CD4-positive, CD25-positive, alpha-beta regulatory T cell (primary cell): ENCODE measurements around the gene DENND4B. TPM values are rescaled to one million over a fixed set of nuclear protein-coding genes. Genes with fewer than 3 reads are reported as not detected.
A peak's percentile ranks its signal among the peaks of the same experiment; 100 is the strongest.

Experiments
- ATAC-seq, 2 donors: fragments of 150-1000 bp; cut with Tn5 transposase; one replicate each; pipeline ENCODE4 v1.10.0; 2021; ENCODE audit warnings: low read depth in 2 of 2, moderate number of reproducible peaks in 2 of 2, moderate library complexity in 1 of 2
- DNase-seq, 3 donors: peaks; one replicate each; pipeline versions ENCODE4 v3.0.0 to v3.0.0-alpha.2; 2012 to 2022; ENCODE audit warnings: mixed read lengths in 1 of 3
- H3K27ac ChIP-seq: one replicate; pipeline ENCODE4 v1.7.0; 2013; ENCODE audit warnings: mild to moderate bottlenecking, low read length; ENCODE audit not compliant: insufficient read depth, poor library complexity, severe bottlenecking
- H3K27me3 ChIP-seq: one replicate; pipeline ENCODE4 v1.7.0; 2013; ENCODE audit warnings: low read length; ENCODE audit not compliant: control insufficient read depth, insufficient read depth
- H3K36me3 ChIP-seq: one replicate; pipeline ENCODE4 v1.7.0; 2013; ENCODE audit warnings: mild to moderate bottlenecking, low read length, moderate library complexity; ENCODE audit not compliant: control insufficient read depth, insufficient read depth
- H3K4me1 ChIP-seq: 2 replicates; pipeline ENCODE4 v1.7.0; 2013; ENCODE audit warnings: mild to moderate bottlenecking, low read length; ENCODE audit not compliant: insufficient read depth, control insufficient read depth, poor library complexity, severe bottlenecking
- H3K4me3 ChIP-seq: one replicate; pipeline ENCODE4 v1.7.0; 2013; ENCODE audit warnings: low read depth, mild to moderate bottlenecking, low read length, moderate library complexity
- H3K9me3 ChIP-seq, 2 experiments: 1 replicate in 1 of 2; 2 replicates in 1 of 2; pipeline ENCODE4 v1.7.0; 2013; ENCODE audit warnings: low read length in 2 of 2, mild to moderate bottlenecking in 1 of 2, moderate library complexity in 1 of 2; ENCODE audit not compliant: control insufficient read depth in 2 of 2
- H3K27ac Mint-ChIP-seq, 3 donors: one replicate each; pipeline ENCODE4 v1.8.0; 2020 to 2022; ENCODE audit warnings: mild to moderate bottlenecking in 3 of 3, mixed read lengths in 3 of 3, moderate library complexity in 2 of 3
- H3K27me3 Mint-ChIP-seq: one replicate; pipeline ENCODE4 v1.8.0; 2022; ENCODE audit warnings: mild to moderate bottlenecking, mixed read lengths
- H3K36me3 Mint-ChIP-seq: one replicate; pipeline ENCODE4 v1.8.0; 2020; ENCODE audit warnings: mixed read lengths
- H3K4me1 Mint-ChIP-seq, 4 donors: one replicate each; pipeline ENCODE4 v1.8.0; 2020 to 2022; ENCODE audit warnings: mixed read lengths in 4 of 4, mild to moderate bottlenecking in 1 of 4
- H3K4me3 Mint-ChIP-seq, 4 donors: one replicate each; pipeline ENCODE4 v1.8.0; 2020 to 2022; ENCODE audit warnings: mild to moderate bottlenecking in 4 of 4, mixed read lengths in 4 of 4, moderate library complexity in 3 of 4
- H3K9me3 Mint-ChIP-seq, 7 donors: one replicate each; pipeline ENCODE4 v1.8.0; 2020 to 2022; ENCODE audit warnings: mixed read lengths in 7 of 7, mild to moderate bottlenecking in 3 of 7, moderate library complexity in 2 of 7
- polyA plus RNA-seq, 4 donors: library from polyadenylated mRNA; unstranded; fragments of 300-500 nt; fragmentation: Illumina TruSeq; gene quantifications; one replicate each; pipeline ENCODE4 v1.2.3, GENCODE V29; 2021
- total RNA-seq: library from RNA; stranded (reverse); gene quantifications from one replicate; pipeline ENCODE4 v1.2.3, GENCODE V29; 2022

DENND4B gene
- total and polyA plus RNA-seq, 5 donors from 2014 or later, result 11.2 to 133 (median 13.7) TPM

DNA sequence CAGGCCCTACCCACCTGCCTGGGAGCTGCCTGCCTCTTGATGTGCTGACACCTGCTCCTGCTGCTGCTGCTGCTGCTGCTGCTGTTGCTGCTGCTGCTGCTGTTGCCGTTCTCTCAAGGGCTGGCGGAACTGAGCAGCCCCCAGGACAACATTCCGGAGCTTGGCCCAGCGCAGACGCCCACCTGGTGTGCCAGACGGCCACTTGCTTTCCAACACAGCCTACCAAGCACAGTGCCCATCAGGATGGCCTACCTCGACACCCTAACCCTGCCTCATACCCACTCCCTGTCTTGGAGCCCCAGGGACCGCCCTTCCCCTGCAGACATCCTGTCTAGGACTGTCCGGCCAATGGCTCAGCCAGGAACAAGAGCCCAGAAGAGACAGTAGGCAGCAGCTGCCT is 11.8 kb downstream of the DENND4B start:
- Mint-ChIP-seq H3K27ac (peak overlapping the region in 1 of 3 donors; percentile 78), H3K36me3 (peaks cover 51% of the 10 kb centered on the region), H3K9me3 (no peaks in the 10 kb centered on the region), H3K4me3 (no peak overlapping the region), H3K4me1 (peaks cover 0 to 7% (median 5%) of the 10 kb centered on the region in 4 donors), H3K27me3 (no peaks in the 10 kb centered on the region)
- Histone ChIP-seq H3K4me3 (no peak overlapping the region), H3K27me3 (no peaks in the 10 kb centered on the region), H3K4me1 (no peaks in the 10 kb centered on the region), H3K27ac (peak overlapping the region; percentile 5), H3K36me3 (peaks cover 87% of the 10 kb centered on the region), H3K9me3 (no peaks in the 10 kb centered on the region)
- DNase-seq (no peak), ATAC-seq (no peak)

- Histone ChIP-seq H3K36me3 (peaks cover 79% of the 10 kb centered on the region), H3K27me3 (no peaks in the 10 kb centered on the region), H3K4me1 (no peaks in the 10 kb centered on the region), H3K9me3 (no peaks in the 10 kb centered on the region), H3K27ac (no peak overlapping the region), H3K4me3 (no peak overlapping the region)
- H3K4me3 Mint-ChIP-seq, result no peak overlapping the region
- ATAC-seq (no peak), DNase-seq (no peak)
- no peaks in the 10 kb centered on the region for H3K27me3 Mint-ChIP-seq
- H3K36me3 Mint-ChIP-seq, result peaks cover 43% of the 10 kb centered on the region
- H3K4me1 Mint-ChIP-seq, result peaks cover 0 to 6% (median 4%) of the 10 kb centered on the region in 4 donors
- H3K27ac Mint-ChIP-seq, result no peak overlapping the region
- no peaks in the 10 kb centered on the region for H3K9me3 Mint-ChIP-seq
These were observed 12.6 kb downstream of the DENND4B start for GRCh38 chr1:153933955-153934354.

DNA sequence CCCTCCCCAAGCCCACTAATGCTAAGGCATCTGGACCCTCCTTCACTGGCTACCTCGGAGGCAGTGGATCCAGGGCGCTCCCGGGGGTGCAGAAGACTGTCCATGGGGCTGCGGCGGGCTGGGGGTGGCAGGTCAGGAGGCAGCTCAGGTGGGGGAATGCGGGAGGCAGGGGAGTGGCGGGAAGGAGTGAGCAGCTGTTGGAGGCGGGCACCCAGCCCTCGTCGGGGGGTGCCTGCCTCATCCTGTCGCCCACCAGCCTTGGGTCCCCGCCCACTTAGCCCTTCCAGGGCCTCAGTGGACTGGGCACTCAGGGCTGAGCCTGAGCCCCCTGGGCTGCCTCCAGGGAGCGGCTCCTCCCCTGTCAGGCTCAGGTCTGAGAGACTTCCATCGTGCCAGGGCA is 13.1 kb downstream of the DENND4B start:
- no peaks in the 10 kb centered on the region for H3K9me3 ChIP-seq
- H3K36me3 ChIP-seq, result peaks cover 75% of the 10 kb centered on the region
- peaks cover 39% of the 10 kb centered on the region for H3K36me3 Mint-ChIP-seq
- H3K4me3 ChIP-seq, result no peak overlapping the region
- H3K27me3 ChIP-seq, result no peaks in the 10 kb centered on the region
- DNase-seq (no peak), ATAC-seq (no peak)
- H3K4me1 ChIP-seq, result no peaks in the 10 kb centered on the region
- no peaks in the 10 kb centered on the region for H3K9me3 Mint-ChIP-seq
- H3K4me1 Mint-ChIP-seq, result peaks cover 0 to 6% (median 4%) of the 10 kb centered on the region in 4 donors
- H3K27ac ChIP-seq, result no peak overlapping the region
- H3K27me3 Mint-ChIP-seq, result no peaks in the 10 kb centered on the region
- no peak overlapping the region for H3K4me3 Mint-ChIP-seq
- H3K27ac Mint-ChIP-seq, result no peak overlapping the region

DNA sequence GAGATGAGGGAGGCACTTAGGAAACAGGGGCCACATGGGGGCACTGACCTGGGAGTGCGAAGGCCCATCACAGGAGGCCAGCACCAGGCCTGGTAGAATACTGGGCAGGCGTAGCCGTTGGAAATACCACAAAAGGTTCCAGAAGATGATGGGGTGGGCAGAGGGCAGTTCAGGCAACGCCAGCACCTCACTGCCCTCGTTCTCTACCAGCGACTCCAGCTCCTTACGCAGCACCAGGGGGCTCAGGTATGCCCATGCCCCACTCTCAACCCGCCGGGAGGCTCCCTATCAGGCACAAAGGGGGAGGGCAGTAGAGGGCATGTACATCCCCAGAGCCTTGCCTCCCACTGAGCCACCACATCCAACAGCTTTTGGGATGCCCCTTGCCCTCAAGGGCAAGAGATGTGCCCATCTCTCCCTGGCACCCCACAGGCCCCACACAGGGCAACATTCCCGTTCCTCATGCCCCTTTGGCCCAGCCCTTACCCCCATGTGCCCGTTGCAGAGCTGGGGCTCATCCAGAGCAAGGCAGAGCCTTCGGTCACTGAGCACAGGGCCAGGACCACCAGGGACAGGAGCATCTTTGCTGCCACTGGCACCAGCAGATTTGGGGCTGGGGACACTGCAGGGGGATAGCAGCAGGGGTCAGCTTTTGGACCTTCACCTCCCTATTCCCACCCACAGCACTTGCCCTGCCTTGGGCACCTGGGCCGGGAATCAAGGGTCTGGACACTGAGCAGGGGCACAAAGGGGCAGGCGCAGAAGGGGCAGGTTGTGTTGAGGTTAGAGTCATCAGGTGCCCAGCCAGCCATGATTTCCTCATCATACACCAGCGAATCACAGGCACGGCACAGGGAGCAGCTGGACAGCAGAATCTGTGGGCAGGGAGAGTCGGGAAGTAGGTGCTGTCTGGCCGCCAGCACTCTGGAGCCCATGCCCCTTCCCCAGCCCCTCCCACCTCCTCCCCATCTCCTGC is 14.1 kb downstream of the DENND4B start:
- no peak for DNase-seq
- no peak for ATAC-seq
- Histone ChIP-seq H3K27me3 (no peaks in the 10 kb centered on the region), H3K4me1 (no peaks in the 10 kb centered on the region), H3K9me3 (no peaks in the 10 kb centered on the region), H3K27ac (no peak overlapping the region), H3K4me3 (no peak overlapping the region), H3K36me3 (peaks cover 70% of the 10 kb centered on the region)
- H3K27me3 Mint-ChIP-seq, result no peaks in the 10 kb centered on the region
- H3K4me1 Mint-ChIP-seq, result peaks cover 0 to 10% (median 6%) of the 10 kb centered on the region in 4 donors
- no peak overlapping the region for H3K4me3 Mint-ChIP-seq
- H3K36me3 Mint-ChIP-seq, result peaks cover 36% of the 10 kb centered on the region
- no peaks in the 10 kb centered on the region for H3K9me3 Mint-ChIP-seq
- no peak overlapping the region for H3K27ac Mint-ChIP-seq

DNA sequence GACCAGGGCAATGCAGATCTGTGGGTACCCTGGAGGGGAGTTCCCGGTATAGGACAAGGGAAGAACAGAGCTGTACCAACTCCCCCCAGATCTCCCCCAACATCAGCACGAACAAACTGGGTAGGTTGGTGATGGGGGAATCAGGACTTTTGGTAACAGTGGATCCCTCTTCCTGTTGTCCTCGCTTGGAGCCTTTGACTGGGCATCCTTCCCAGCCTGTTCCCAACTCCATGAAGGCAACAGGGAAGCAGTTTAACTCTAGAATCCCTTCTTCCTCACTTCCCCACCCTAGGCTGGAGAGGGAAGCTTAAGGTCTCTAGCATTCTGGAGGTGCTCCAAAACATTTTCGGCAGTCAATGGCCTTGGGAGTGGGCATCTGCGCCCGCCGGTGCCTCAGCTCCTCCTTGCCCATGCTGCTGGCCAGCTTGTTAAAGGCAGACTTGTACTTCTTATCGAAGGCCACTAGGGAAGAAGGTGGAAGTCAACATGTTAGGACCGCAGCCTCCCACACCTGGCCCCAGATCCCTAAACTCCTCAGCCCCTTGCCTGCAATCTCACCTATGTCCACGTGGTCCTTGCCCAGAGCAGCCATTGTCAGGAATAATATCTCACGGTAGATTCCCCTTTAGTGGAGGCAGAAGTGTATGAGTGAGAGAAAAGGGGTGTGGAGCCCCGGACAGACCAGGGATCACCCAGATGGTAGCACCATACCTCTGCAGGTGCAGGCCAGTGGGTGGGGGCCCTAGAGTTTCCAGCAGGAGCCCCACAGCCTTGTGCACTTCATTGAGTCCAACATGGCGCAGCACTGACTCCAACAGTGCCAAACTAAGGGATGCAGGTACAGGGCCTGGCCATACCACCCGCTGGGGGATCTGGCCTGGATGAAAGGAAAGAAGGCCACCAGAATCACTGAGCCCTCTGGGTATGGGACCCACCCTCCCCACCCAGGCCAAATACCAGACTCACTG is 16.3 kb downstream of the DENND4B start:
- Histone ChIP-seq H3K4me3 (no peak overlapping the region), H3K9me3 (no peaks in the 10 kb centered on the region), H3K36me3 (peaks cover 48% of the 10 kb centered on the region), H3K27me3 (no peaks in the 10 kb centered on the region), H3K4me1 (no peaks in the 10 kb centered on the region), H3K27ac (no peak overlapping the region)
- peaks cover 0 to 8% (median 4%) of the 10 kb centered on the region in 4 donors for H3K4me1 Mint-ChIP-seq
- no peak for DNase-seq
- H3K27ac Mint-ChIP-seq, result no peak overlapping the region
- no peak overlapping the region for H3K4me3 Mint-ChIP-seq
- peaks cover 17% of the 10 kb centered on the region for H3K36me3 Mint-ChIP-seq
- H3K27me3 Mint-ChIP-seq, result no peaks in the 10 kb centered on the region
- no peak for ATAC-seq
- H3K9me3 Mint-ChIP-seq, result no peaks in the 10 kb centered on the region

DNA sequence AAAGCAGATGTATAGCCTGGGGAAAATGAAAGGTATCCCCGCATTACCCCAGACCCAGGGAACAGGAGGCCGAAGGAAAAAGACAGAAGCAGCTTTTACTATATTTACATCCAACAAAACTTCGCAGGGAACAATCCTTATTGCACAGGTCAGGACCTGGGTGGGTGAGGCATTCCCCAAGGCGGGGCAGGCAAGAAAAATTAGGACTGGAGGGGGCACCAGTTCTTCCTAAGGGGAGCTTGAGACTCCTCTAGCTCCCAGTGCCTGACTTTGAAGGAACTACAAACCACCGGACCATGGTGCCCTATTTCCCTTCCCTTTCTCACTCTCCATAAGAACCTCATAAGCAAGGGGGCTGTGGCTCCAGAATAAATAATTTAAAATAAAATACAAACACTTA is 17.1 kb downstream of the DENND4B start:
- ATAC-seq, result no peak
- Histone ChIP-seq H3K4me3 (no peak overlapping the region), H3K36me3 (peaks cover 39% of the 10 kb centered on the region), H3K4me1 (no peaks in the 10 kb centered on the region), H3K27ac (no peak overlapping the region), H3K27me3 (no peaks in the 10 kb centered on the region), H3K9me3 (no peaks in the 10 kb centered on the region)
- Mint-ChIP-seq H3K4me1 (peaks cover 0 to 8% (median 4%) of the 10 kb centered on the region in 4 donors), H3K9me3 (no peaks in the 10 kb centered on the region), H3K4me3 (no peak overlapping the region), H3K36me3 (peaks cover 9% of the 10 kb centered on the region), H3K27me3 (no peaks in the 10 kb centered on the region), H3K27ac (peak overlapping the region in 1 of 3 donors; percentile 78)
- no peak for DNase-seq

- Mint-ChIP-seq H3K36me3 (peaks cover 4% of the 10 kb centered on the region), H3K27ac (peak overlapping the region in 1 of 3 donors; percentile 78), H3K4me1 (peaks cover 3 to 10% (median 5%) of the 10 kb centered on the region in 4 donors), H3K9me3 (no peaks in the 10 kb centered on the region), H3K4me3 (no peak overlapping the region), H3K27me3 (no peaks in the 10 kb centered on the region)
- H3K9me3 ChIP-seq, result no peaks in the 10 kb centered on the region
- peaks cover 34% of the 10 kb centered on the region for H3K36me3 ChIP-seq
- DNase-seq, result no peak
- H3K4me1 ChIP-seq, result peaks cover 4% of the 10 kb centered on the region
- H3K27ac ChIP-seq, result no peak overlapping the region
- no peaks in the 10 kb centered on the region for H3K27me3 ChIP-seq
- ATAC-seq, result no peak
- no peak overlapping the region for H3K4me3 ChIP-seq
These were observed 17.7 kb downstream of the DENND4B start for GRCh38 chr1:153928791-153929341.
